GM12872 (cell line): Measurements from ENCODE around the gene SLC16A3.

Source experiments
- TF ChIP-seq, protein P1 (sequence below): IDR thresholded peaks from 3 replicates; pipeline ENCODE4 v1.5.1; 2011; ENCODE audit warnings: low read depth, mild to moderate bottlenecking, low read length, moderate library complexity; ENCODE audit not compliant: insufficient read depth

SLC16A3 gene

DNA sequence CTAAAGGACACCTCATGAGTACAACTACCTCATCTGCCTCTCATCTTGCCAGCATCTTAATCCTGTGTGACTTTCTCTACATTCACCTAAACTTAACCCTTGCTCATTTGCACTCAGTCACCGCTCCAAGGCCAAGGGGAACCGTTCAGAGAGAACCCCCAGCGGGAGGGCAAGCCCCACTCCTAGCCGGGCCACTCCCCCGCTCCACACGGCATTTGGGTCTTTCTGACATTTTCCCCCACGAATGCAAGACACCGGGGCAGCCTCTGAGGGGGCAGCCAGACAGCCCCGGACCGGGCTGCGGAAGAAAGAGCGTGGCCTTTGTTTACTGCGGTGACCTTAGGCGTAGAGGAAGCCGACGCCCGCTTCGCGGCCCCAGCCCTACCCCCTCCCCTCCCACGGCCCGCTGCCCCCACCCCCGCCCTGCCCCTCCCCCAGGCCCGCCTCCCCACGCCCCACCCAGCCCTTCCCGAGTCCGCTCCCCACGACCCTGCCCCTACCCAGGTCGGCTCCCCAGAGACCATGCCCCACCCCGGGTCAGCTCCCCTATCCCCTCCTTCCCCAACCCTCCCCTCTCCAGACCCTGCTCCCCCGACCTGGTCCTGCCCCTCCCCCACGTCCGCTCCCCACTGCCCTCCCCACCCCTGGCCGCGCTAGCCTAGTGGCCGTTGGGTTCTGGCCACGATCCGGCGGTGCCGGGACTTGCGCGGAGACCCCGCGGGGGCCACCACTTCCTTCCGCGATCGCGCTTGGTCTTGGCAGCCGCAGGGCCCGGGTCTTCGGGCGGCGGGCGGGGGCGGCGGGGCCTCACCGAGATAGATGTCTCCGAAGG is 43.9 kb downstream of the SLC16A3 start:
- TF ChIP-seq, protein P1, sequence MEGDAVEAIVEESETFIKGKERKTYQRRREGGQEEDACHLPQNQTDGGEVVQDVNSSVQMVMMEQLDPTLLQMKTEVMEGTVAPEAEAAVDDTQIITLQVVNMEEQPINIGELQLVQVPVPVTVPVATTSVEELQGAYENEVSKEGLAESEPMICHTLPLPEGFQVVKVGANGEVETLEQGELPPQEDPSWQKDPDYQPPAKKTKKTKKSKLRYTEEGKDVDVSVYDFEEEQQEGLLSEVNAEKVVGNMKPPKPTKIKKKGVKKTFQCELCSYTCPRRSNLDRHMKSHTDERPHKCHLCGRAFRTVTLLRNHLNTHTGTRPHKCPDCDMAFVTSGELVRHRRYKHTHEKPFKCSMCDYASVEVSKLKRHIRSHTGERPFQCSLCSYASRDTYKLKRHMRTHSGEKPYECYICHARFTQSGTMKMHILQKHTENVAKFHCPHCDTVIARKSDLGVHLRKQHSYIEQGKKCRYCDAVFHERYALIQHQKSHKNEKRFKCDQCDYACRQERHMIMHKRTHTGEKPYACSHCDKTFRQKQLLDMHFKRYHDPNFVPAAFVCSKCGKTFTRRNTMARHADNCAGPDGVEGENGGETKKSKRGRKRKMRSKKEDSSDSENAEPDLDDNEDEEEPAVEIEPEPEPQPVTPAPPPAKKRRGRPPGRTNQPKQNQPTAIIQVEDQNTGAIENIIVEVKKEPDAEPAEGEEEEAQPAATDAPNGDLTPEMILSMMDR = no peak

DNA sequence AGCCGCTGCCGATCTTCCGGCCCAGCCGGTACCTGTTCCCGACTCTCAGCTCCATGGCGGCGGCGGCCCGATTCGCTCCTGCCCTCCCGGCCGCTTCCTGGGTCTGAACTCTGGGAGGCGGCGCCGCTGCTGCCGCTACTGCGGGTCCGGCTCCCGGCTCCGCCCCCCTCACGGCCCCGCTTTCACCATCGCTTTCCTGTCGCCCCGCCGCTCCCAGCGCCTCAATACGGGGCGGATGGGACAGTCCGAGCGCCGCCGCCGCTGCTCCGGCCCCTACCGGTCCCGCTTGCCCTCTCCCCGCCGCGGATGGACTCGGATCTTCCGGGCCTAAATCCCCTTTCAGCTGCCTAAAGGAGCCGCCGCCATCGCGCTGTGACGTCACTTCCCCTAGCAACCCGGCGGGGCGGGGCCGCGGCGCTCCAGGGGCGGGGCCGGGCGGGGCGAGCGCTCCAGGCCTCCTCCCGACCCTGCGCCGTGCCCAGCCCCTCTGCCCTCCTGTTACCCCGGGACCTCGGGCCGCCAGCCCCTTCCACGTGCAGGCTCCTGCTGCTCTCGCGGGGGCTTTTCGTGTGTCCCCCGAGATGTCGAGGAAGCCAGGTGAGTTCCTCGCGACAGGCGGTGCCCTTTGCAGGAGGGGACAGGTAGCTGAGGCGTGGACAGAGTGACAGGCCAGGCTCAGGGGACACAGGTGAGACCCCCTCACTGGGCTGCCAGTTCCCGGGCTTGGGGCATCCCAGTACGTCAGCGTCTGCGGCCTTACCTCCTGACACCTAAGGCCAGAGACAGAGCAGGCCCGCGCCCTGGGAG is 44.7 kb downstream of the SLC16A3 start, which contains the start of gene CSNK1D:
Gene CSNK1D, minus strand, starts transcription at position 374 of the 807 bp plus-strand sequence. Its CDS starts 319 bp downstream, at position 55.
- TF ChIP-seq, protein P1 = no peak

DNA sequence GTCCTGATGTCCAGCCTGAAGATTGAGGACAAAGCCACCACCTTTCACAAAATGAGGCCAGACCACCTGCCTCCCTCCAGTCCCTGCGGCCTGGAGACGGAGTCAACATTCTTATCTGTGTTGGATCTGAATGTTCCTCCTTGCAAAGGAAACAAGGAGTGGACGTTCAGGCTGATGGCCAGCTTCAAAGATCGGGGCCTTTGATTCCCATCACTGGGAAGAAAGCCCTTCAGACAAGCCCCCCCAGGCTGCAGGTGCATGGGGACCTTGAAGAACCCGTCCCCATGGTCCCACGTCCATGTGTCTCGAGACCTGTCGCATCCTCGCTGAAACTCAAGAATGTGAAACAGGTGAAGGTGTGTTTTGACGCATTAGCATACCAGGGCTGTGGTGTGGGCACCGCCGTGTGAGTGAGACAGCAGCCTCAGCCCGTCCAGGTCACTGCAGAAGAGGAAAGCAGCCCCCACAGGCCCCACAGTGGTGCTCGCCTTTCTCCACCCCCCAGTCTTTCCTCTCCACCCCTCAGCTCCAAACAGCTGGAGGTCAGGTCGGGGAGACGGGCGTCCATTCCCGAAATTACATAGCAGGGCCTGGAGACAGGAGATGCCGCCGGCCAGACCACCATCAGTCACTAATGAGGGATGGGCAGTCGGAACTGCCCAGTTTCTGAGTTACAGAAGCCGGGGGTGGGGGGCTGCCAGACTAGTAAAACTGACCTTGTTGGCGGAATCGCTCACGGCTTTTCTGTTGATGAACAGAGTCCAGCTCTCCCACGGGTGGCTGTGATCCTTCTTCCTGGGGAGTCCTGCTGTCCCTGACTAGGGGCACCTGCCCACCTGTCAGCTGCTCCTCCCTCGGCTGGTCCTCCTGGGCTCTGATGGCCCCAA is 45.5 kb downstream of the SLC16A3 start:
- TF ChIP-seq, protein P1 = no peak

DNA sequence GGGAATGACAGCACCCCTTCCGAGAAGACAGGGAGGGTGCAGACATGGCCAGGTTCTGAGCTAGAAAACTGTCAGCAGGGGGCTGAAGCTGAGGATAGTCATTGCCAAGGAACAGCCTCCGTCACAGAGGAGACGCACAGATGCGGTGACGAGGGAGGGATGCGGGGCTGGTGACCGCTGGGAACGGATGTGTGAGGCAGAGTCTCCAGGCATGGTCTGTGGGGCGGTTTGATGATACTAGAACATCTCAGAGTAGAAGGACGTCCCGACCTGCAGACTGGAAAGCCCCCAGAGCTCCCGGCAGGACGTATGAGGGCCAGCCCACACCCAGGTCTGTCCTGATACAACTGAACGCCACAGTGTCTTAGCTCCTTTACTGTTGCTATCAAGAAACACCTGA is 46.5 kb downstream of the SLC16A3 start:
- TF ChIP-seq, protein P1 = no peak

DNA sequence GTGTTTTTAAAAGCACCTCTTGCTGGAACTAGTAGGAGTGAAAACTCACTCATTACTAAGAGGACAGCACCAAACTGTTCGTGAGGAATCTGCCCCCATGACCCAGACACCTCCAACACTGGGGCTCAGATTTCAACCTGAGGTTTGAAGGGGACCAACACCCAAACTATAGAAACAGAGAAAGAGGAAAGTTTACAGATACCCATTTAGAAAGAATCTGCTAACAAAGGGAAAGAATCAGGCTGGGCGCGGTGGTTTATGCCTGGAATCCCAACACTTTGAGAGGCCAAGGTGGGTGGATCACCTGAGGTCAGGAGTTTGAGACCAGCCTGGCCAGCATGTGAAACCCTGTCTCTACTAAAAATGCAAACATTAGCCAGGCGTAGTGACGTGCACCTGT is 48.1 kb downstream of the SLC16A3 start:
- TF ChIP-seq, protein P1 = no peak

DNA sequence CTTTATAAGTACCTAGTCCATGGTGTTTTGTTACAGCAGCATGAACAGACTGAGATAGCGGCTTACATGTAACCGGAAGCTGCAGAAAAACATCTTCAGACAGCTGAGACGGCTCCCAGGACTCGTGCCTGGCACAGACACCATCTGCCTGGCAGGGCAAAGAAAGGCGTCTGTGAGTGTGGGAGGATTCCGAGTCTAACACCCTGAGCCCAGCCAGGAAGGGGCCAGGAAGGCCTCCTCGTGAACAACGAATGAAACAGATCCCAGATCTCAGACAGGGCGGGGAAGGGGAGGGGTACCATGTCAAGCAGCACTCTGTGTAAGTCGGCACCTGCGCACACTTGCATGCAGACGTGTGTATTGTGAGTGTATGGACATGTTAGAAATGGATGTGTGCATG is 49.0 kb downstream of the SLC16A3 start:
- TF ChIP-seq, protein P1 = no peak
